HEK293 (cell line): Measurements from ENCODE around the gene FAHD2A.
"Not testable (repeated sequence)": the region's sequence is repeated elsewhere in the genome, so short reads cannot be mapped to it uniquely, and the experiment has no call there.

Experiments
- CTCF ChIP-seq: fragments of 450-650 bp; formaldehyde crosslinking; IDR thresholded peaks from 2 replicates; pipeline ENCODE4 v1.5.1; 2016; ENCODE audit warnings: missing biosample characterization, missing genetic modification characterization
- PBX3 ChIP-seq: sonication (generic); formaldehyde crosslinking; IDR thresholded peaks from 2 replicates; pipeline ENCODE4 v1.8.1; 2022; ENCODE audit warnings: mild to moderate bottlenecking, moderate library complexity, missing genetic modification reagents
- PRDM10 ChIP-seq: fragments of 450-650 bp; formaldehyde crosslinking; IDR thresholded peaks from 2 replicates; pipeline ENCODE4 v1.5.1; 2016; ENCODE audit warnings: missing biosample characterization, missing genetic modification characterization
- REST ChIP-seq: fragments of 450-650 bp; formaldehyde crosslinking; IDR thresholded peaks from 2 replicates; pipeline ENCODE4 v1.5.1; 2016; ENCODE audit warnings: missing biosample characterization, missing genetic modification characterization
- ZNF132 ChIP-seq: fragments of 450-650 bp; formaldehyde crosslinking; IDR thresholded peaks from 2 replicates; pipeline ENCODE4 v1.5.1; 2017; ENCODE audit warnings: missing biosample characterization, missing genetic modification characterization, borderline replicate concordance
- ZNF157 ChIP-seq: fragments of 450-650 bp; formaldehyde crosslinking; IDR thresholded peaks from 2 replicates; pipeline ENCODE4 v1.5.1; 2016; ENCODE audit warnings: missing biosample characterization, missing genetic modification characterization
- ZNF174 ChIP-seq: fragments of 450-650 bp; formaldehyde crosslinking; IDR thresholded peaks from 2 replicates; pipeline ENCODE4 v1.5.0; 2017; ENCODE audit warnings: missing biosample characterization, mild to moderate bottlenecking, missing genetic modification characterization
- ZNF239 ChIP-seq: fragments of 450-650 bp; formaldehyde crosslinking; IDR thresholded peaks from 2 replicates; pipeline ENCODE4 v1.5.1; 2016; ENCODE audit warnings: missing biosample characterization, missing genetic modification characterization
- ZNF274 ChIP-seq, 2 experiments: fragments of 200-500 bp in 1 of 2; fragments of 450-650 bp in 1 of 2; sonication (Bioruptor generic) in 1 of 2; formaldehyde crosslinking in 1 of 2; IDR thresholded peaks; 2 replicates each; pipeline versions ENCODE4 v1.5.1 to v1.6.1; 2014 to 2016; ENCODE audit warnings: borderline replicate concordance in 1 of 2, inconsistent platforms in 1 of 2, low read length in 1 of 2, missing biosample characterization in 1 of 2, missing genetic modification characterization in 1 of 2
- ZNF335 ChIP-seq: fragments of 450-650 bp; formaldehyde crosslinking; conservative IDR thresholded peaks from 2 replicates; pipeline ENCODE4 v1.5.1; 2016; ENCODE audit warnings: missing biosample characterization, missing genetic modification characterization
- ZNF391 ChIP-seq: fragments of 450-650 bp; formaldehyde crosslinking; IDR thresholded peaks from 2 replicates; pipeline ENCODE4 v1.5.1; 2016; ENCODE audit warnings: low read depth, missing biosample characterization, missing genetic modification characterization, borderline replicate concordance
- ZNF555 ChIP-seq: fragments of 450-650 bp; formaldehyde crosslinking; conservative IDR thresholded peaks from 2 replicates; pipeline ENCODE4 v1.5.1; 2017; ENCODE audit warnings: missing biosample characterization, mild to moderate bottlenecking, missing genetic modification characterization, inconsistent platforms
- ZNF621 ChIP-seq: fragments of 450-650 bp; formaldehyde crosslinking; IDR thresholded peaks from 2 replicates; pipeline ENCODE4 v1.5.1; 2017; ENCODE audit warnings: missing biosample characterization, missing genetic modification characterization
- ZNF639 ChIP-seq: fragments of 450-650 bp; formaldehyde crosslinking; IDR thresholded peaks from 2 replicates; pipeline ENCODE4 v1.5.1; 2016; ENCODE audit warnings: missing biosample characterization, missing genetic modification characterization

- not testable (repeated sequence) for TF ChIP-seq CTCF (tag by site-specific recombination); PBX3 (CRISPR knock-in tag); ZNF391 (tag by site-specific recombination); ZNF555 (tag by site-specific recombination); ZNF621 (tag by site-specific recombination); ZNF239; ZNF274 (IDR thresholded peaks at IDR 0.05; ENCODE audit: low read length); ZNF274 (tag by site-specific recombination; IDR thresholded peaks at IDR 0.05; ENCODE audit: borderline replicate concordance); ZNF639 (tag by site-specific recombination); PRDM10 (tag by site-specific recombination); ZNF132; ZNF335 (tag by site-specific recombination); ZNF174 (tag by site-specific recombination); ZNF157; REST (tag by site-specific recombination)
Measured at GRCh38 chr2:95463292-95463691, 60.8 kb downstream of the FAHD2A start.
